Nucleus accumbens (tissue), 56 donors: ENCODE data around the gene AGK.
"Not testable (repeated sequence)": the region's sequence is repeated elsewhere in the genome, so short reads cannot be mapped to it uniquely, and the experiment has no call there.

ENCODE experiments used
- DNase-seq, 56 donors: peaks; one replicate each; lab custom pipeline; 2025; lab: John Stamatoyannopoulos, UW

AGK gene

DNA sequence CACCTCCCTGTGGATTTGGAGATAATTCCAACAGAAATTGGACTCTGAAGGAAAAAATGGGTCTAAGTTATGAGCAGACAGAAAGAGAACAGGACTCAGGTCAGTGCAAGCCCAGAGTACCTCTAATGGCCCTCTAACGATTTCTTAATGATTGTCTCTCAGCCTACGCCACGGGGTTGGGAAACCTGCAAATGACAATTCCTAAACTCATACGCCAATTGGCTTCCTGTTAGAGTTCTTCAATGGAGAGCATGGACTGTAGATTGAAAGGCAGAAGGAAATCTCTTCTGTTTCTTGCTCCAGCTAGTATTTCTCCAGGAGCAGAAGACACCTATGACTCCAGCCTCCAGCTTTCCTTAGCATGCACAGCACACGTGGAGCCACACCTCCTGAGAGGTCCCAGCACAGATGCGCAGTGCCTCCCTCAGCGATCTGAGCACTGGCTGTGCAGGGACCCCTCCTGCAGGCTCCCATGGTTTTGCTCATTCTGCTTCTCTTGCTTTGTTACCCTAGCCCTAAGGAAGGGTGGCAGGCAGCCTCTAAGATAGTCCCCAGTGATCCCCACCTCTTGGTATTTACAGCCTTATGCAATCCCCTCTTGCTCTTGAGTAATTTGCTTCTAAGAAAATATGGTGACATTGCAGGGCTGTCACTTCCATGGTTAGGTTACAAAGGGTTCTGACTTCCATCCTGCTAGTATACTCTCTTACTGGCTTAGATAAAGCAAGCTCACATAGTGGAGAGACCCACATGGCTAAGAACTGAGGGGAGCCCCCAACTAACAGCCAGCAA lies 120.7 kb downstream of the AGK start:
- no peak for DNase-seq

DNA sequence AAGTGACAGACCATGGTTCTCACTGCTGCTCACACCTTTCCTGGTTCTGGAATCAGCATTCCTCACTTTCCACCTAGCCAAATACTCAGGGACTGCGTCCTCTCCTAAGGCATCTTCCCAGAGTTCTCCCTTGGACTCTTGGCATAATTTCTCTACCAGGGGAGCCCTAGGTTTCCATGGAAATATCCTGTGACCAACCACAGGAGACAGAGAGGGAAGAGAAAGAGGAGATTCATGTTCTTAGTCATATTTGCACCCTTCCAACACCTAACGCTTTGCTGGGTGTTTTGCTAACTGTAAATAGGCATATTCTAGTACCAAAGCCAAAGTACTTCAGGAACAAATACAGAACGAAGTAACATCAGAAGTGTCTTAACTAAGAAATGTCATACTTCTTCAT lies 122.1 kb downstream of the AGK start:
- DNase-seq: no peak

DNA sequence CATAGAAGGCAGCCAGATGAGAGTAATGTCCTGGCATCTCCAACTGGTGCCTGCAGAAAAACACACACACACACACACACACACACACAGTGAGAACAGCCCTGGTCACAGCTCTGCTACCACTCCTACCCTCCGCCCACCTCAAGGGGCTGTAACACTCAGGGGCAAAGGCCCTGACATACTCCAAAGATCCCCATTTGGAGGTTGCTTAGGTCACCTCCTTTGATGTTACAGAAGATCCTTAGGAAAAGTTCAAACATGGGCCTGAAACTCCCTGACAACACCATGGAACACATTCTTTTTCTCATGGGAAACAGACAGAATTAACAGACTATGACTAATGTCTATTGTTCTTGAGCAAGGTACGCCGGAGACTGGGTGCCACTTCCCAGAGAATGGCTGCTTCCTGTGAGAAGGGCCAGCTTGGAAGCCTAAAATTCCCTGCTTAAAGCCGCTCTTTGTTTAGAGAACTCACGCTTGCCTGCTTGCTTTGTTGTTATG lies 123.0 kb downstream of the AGK start:
- peak in 2 of 56 donors; percentile 29 to 43 for DNase-seq

DNA sequence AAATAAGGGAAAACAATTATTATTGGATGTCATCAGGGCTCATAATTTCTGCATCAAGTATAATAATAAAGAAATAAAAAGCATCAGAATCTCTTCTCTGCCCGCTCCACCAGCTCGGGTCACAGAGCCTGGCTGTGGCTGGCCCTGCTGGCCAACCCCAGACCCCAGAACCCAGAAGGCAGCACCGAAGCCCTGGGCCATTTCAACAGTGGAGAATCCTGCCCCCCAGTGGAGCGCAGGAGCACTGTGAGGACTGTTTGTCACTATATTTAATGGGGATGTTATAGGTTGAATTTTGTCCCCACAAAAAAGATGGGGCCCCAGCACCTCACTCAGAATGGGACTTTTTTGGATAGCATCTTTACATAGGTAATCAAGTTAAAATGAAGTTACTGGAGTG lies 123.5 kb downstream of the AGK start:
- peak in 14 of 56 donors; percentile 16 to 53 (median 32) for DNase-seq

DNA sequence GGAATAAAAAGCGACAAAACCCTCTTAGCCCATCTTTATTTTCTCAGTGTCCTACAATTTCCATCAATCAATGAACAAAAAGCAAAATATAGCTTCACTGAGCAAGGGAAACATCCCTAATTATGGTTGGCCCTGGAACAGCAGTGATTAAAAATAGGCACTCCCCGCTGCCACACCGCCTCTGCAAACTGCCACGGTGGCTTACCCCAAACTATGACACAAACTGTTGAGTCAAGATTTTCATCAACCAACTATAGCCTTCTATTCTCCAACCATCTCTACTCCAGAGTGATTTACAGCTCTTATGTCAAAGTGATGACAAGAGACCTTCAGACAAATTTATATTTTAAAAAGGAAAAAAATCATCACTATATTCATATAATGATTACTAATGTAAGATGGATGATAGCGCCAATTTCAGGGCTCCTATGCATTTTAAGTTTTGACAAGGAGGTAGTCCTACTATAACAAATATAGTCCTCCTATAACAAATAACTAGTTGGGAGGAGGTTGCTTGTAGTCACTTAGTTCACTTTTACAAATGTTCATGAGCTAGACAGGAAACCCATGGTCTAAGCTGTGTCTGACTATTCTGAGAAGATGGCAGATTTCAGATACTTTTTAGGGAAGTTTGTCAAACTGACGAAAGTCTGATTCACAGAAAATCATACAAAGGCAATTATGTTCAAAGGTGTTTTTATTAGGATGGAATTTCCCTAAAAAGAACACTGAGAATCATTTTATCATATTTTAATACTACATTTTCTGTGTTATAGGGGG lies 124.4 kb downstream of the AGK start:
- DNase-seq: peak in 5 of 56 donors; percentile 19 to 48 (median 24)

DNA sequence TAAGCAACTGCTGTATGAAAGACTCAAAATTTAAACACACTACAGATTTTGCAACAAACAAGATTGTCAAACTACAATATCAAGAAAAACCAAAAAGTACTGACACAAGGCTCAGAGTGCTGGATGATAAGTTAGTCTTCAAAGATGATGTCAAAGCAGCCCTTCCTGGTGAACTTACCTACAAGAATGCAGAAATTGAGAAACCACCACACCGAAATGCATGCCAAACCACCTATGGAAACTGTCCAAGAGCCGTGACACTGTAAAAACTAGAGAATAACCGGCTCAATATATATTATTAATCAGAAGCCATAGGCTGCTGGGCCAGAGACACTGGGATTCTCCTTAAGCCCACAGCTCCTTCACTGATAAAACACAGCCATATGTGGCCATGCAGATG lies 125.4 kb downstream of the AGK start:
- DNase-seq: no peak

DNA sequence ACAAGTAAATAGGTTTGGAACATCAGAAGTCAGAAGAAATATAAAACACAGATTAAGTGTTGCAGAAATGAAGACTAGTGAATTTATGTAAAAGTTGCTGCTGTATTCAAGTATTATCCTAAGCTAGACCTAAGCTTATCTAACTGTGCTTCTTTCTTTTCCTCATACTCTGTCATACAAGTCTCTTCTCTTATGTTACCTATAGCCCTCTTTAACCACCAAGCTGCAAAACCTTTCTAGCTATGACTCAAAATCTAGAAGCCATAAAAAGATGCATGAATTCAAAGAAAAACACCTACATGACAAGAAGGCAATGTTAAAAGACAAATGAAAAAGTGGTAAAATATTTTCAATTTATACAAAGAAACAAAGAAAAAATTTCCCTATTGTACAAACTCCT lies 127.8 kb downstream of the AGK start:
- no peak for DNase-seq

DNA sequence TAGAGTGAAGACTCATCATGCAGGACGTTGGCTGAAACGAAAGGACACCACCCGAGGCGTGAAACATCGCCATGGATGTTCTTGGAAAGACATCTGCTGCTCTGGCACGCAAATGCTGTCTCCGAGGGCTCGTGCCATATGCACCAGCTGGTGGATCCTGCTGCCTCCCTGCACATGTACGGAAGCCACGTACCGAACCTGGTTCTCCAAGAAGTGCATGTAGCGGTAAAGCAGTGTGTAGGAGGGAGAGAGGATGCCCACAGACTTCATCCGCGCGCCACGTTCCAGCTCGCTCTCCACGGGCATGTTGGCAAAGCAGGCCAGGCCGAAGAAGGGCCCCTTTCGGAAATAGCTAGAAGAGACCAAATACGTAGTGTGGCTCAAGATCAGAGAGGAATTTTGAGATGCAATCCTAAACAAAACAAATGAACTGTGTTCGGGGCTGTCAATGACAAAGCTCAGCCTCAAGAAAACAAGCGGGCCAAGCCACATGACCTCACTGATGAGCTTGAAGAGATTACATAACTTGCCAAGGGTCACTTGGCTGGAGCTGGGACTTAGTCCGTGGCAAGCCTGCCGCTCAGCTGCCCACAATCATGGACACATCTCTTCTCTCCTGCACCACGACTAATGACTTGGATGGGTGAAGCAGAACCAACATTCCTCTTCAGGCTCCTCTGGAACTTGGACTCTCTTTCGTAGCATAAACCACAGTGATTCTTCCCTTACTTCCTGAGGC lies 134.2 kb downstream of the AGK start:
- DNase-seq: peak in 23 of 56 donors; percentile 15 to 80 (median 39)

DNA sequence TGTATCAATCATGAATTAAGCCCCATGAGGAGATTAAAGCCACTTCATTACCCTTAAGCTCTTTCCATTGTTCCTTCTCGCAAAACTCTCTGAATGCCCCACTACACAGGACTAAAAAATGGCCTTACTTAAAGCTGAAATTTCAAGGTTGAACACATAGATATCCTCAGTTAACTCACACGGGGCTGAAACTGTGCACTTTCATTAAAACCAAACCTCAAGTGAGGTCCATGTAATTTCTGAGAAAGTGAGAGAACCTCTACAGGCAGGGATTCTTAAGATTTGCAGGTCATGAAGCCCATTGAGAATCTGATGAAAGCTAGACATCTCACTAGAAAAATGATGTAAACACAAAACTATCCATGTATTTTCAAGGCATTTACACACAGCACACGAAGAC lies 134.9 kb downstream of the AGK start:
- no peak for DNase-seq

DNA sequence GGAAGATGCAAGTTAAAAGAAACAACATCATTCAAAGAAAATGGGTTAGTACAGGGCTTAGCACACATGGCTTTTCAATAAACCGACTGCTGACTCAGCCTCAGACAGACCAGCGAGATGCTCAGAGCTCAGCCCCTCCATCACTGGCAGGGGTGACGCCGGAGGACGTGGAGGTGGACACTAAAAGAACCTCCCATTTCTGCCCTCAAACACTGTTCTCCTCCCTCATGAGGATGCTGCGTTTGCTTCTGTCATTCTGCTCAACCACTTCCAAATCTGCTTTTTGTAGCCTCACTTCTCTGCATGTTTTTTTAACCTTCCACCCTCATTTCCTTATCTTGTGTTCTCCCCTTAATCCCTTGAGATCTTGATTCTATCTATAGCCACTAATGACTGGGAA lies 135.5 kb downstream of the AGK start:
- DNase-seq: no peak

DNA sequence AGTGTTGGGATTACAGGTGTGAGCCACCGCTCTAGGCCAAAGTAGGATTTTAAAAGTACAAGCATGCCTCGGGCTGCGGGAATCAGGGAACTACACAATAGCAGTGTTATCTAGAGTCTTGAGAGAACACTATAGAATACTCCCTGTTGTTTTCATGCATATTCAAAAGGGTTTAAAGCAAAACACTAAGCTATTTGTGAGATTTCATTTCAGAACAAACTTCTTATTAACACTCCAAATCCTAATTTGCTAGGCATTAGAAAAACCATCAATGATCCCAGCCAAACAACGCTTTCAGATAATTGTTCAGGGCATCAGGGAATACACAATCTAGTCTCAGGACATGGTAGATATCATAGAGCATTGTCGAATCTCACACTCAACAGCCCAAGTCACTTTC lies 136.8 kb downstream of the AGK start:
- no peak for DNase-seq

DNA sequence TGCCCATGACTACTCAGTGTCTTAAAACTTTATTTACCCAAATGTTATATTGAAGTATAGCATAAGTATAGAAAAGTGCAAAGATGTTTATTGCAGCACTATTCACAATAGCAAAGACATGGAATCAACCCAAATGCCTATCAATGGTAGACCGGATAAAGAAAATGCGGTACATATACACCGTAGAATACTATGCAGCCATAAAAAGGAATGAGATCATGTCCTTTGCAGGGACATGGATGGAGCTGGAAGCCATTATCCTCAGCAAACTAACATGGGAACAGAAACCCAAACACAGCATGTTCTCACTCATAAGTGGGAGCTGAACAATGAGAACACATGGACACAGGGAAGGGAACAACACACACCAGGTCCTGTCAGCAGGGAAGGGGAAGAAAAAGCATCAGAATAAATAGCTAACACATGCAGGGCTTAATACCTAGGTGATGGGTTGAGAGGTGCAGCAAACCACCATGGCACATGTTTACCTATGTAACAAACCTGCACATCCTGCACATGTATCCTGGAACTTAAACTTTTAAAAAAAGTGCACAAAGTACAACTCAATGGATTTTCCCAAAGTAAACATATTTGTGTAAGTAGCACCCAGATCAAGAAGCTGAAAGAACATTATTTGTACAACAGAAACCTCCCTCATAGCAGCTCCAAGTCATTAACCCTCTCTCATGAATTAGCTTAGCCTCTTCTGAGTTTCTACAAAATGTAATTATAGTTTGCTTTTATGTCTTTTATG lies 138.0 kb downstream of the AGK start:
- not testable (repeated sequence) for DNase-seq

DNA sequence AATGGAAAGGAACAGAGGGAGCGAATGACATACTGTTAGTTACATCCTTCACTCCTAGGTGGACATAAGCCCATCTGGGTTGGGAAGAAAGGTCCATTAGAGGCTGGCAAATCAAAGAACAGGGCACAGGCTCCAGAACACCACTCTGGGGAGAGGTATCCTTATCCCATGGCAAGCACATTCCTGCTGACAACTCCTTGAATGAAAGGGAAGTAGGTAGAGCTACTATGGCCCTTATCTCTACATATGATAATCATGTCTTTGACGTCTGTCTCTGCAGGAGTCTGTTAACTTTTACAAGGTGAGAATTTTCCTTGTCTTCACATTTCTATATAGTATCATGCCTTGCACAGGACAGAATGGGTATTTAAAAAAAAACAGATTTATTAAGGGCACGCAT lies 140.3 kb downstream of the AGK start:
- no peak for DNase-seq

DNA sequence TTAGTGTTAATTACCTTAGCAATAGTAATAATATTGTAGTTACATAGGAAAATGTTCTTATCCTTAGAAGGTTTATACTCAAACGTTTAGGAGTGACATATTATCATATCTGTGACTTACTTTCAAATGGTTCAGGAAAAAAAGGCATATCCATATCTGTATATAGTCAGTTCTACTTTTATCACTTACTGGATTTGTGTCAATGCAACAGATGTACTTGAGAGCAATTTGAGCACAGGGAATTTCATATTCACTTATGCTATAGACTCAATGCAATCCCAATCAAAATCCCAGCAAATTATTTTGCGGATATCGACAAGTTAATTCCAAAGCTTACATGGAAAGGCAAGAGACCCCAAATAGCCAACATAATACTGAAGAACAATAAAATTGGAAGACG lies 140.8 kb downstream of the AGK start:
- no peak for DNase-seq

DNA sequence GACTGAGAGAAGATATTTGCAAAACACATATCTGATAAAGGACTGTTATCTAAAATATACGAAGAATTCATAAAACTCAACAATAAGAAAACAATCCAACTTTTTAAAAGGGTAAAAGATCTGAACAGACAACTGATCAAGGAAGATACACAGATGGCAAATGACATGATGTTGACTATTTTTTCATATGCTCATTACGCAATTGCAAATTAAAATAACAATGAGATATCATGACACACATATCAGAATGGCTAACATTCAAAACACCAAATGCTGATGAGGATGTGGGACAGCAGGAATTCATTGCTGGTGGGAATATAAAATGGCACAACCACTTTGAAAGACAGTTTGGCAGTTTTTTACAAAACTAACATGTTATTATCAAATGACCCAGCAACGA lies 141.9 kb downstream of the AGK start:
- DNase-seq: no peak

DNA sequence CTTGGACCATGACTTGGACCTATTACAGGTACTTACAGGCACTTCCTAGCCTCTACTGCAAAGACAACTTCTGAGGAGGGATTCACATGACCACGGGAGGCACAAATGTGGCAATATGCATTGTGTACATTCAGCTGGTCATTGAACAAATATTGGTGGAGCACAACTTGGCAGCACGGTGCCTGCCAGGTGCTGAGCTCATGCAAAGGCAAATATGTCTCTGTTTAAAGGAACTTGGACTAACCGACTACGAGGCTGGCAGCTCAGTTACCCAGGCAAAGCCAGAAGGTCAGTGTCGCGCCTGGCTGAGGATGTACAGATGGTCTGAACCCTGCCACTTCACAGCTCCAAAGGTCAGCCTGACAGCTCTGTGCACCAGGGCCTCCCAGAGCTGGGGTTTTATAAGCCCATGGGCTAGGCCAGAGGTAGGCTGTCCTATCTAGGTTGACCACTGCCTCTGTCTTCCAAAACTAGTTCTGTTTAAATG lies 144.6 kb downstream of the AGK start:
- no peak for DNase-seq

DNA sequence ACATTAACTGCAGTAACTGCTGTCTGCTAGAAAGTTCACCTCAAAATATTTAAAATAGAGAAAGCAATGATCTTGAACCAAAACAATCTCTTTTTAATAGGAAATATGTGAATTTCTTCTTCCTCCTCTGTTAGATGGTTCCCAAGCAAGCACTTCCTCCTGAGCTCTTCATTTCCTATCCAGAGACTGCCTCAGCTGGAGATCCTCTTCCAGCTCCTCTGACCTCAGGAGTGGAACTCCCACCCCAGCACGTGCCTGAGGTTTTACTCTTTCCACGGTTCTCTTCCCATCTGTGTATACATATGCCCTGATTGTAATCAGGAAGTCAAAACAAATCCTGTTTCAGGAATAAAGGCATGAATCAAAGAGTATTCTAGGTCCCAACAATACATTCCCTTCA lies 145.1 kb downstream of the AGK start:
- DNase-seq: no peak

DNA sequence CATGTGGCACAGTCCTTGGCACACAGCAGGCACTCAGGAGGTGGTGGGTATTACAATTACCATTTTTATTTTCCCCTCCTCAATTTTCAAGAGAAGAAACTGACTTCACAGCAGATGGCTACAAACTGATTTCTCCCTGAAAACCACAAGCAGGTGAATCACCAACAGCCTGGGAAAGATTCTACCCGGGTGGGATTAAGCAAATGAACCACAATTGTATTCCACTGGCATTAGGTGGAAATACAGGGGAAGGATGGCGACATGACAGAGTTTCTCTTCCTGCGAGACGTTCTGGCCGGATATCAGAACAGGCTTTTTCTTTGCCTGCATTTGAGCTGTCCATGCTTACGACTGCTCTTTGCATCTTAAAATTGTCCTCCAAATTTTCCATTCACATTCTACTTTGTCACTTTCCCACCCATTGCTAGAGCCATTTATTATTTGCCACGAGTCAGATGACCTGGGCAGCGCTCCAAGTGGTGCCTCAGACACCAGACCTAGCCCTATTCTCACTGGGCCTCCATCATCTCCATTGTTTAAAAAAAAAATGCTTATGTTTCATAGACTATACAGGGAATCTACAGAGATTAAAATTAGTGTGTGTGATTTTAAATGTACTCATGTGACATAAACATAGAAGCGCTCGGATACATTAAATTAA lies 146.1 kb downstream of the AGK start:
- DNase-seq: peak in 39 of 56 donors; percentile 9 to 78 (median 44)

DNA sequence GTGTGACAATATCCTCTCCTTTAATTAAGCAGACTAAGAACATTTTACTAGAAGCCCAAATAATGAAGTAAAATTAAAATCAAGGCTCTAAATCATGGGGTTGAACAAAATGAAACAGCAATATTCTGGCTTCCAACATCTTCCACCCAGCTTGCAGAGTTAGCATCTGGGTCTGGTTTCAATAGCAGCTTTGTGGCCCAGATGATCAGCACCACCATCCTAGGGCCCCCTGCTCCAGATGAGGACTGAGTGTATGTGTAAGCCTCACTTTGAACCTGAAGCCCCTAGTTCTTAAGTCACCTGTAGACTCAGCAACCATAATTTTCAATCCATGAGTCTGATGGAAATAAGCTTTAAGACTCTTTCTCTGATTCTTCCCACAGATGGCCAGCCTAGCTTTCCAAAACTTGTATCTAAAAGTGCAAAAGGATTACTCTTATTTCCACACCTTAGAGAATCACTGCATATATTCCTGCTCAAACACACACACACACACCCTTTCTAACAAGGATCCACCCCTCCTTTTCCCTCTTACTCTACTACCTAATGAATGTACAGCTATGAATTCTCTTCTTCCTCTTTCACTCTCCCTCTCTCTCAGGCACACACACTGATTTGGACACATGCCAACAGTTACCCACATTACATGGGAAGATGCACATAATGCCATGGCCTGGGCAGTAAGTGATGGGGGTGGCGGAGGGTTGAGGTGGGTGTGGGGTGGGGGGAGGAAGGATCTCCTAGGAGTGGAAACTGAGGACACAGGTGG lies 147.2 kb downstream of the AGK start:
- DNase-seq: peak in 2 of 56 donors; percentile 12 to 19
